Adrenal gland (tissue), 12 donors: ENCODE results near the gene ARHGAP25. TPM values are rescaled to one million over a fixed set of nuclear protein-coding genes. Genes with fewer than 3 reads are reported as not detected.
A peak's percentile ranks its signal among the peaks of the same experiment; 100 is the strongest.

Experiments
- DNase-seq, 7 donors: peaks; one replicate each; pipeline ENCODE4 v3.0.0-alpha.2; 2019 to 2020
- H3K27ac ChIP-seq, 5 donors: fragments of 200-600 bp; sonication (generic) in 4 of 5; 1 replicate in 3 of 5; 2 replicates in 2 of 5; pipeline versions ENCODE4 v1.5.1 to v1.8.0; 2016 to 2020; ENCODE audit warnings: mild to moderate bottlenecking in 1 of 5
- H3K27me3 ChIP-seq: fragments of 200-600 bp; 2 replicates; pipeline ENCODE4 v1.8.0; 2021
- H3K36me3 ChIP-seq, 2 donors: fragments of 200-600 bp; replicated peaks in 1 of 2; 1 replicate in 1 of 2; 2 replicates in 1 of 2; pipeline versions ENCODE4 v1.5.1 to v1.8.0; 2018 to 2022
- H3K4me1 ChIP-seq, 2 donors: fragments of 200-600 bp; replicated peaks in 1 of 2; 1 replicate in 1 of 2; 2 replicates in 1 of 2; pipeline versions ENCODE4 v1.5.1 to v1.8.0; 2018 to 2021
- H3K4me3 ChIP-seq, 4 donors: fragments of 200-600 bp; sonication (generic) in 3 of 4; one replicate each; pipeline ENCODE4 v1.5.1; 2016 to 2018
- H3K9me3 ChIP-seq, 3 donors: fragments of 200-600 bp; sonication (generic) in 1 of 3; replicated peaks in 1 of 3; 1 replicate in 2 of 3; 2 replicates in 1 of 3; pipeline versions ENCODE4 v1.5.1 to v1.8.0; 2016 to 2021
- POLR2A ChIP-seq, 2 donors: fragments of 450-650 bp; IDR thresholded peaks; one replicate each; pipeline ENCODE4 v1.6.1; 2017; ENCODE audit warnings: antibody characterized with exemption in 2 of 2, mild to moderate bottlenecking in 2 of 2, moderate library complexity in 1 of 2
- WGBS, 4 donors: extraction: QIAGEN DNeasy Blood & Tissue Kit in 2 of 4; methylation state at CpG; one replicate each; pipeline versions ENCODE4 v1.1.5 to v1.1.7; 2013 to 2017; 5-methylcytosine and 5-hydroxymethylcytosine counted together
- intact Hi-C, 2 donors: fragments of 100-400 bp; cut with DNase I; formaldehyde crosslinking; loops; one replicate each; pipeline versions ENCODE4 v1.14.1 to v1.15.0; 2022 to 2023
- polyA plus RNA-seq, 3 donors: library from polyadenylated mRNA; stranded (reverse); fragments of 200-250 nt in 2 of 3; fragments of 350-450 nt in 1 of 3; fragmentation: Illumina TruSeq in 1 of 3; extraction: RNeasy Lipid Tissue Mini Kit (QIAGEN cat#74804) in 1 of 3; gene quantifications; one replicate each; pipeline ENCODE4 v1.2.3, GENCODE V29; 2013 to 2014
- total RNA-seq, 9 donors: library from RNA; depleted of rRNA in 4 of 9; stranded (reverse); fragments of >200 nt in 4 of 9; fragments of 120-200 nt in 1 of 9; fragmentation: NEBNext Ultra II Directional in 1 of 9; extraction: Animal tissue kit (Norgen Biotek cat#: 25700) in 1 of 9; gene quantifications; one replicate each; pipeline versions ENCODE4 v1.1.0 to v1.2.4, GENCODE V29; 2013 to 2023
- TF ChIP-seq, protein P1 (sequence below), 6 experiments: fragments of 450-650 bp in 4 of 6; fragments of 200-600 bp in 2 of 6; sonication (generic) in 1 of 6; IDR thresholded peaks; 1 replicate in 5 of 6; 2 replicates in 1 of 6; pipeline versions ENCODE4 v1.5.1 to v1.8.0; 2016 to 2021; ENCODE audit warnings: antibody characterized with exemption in 6 of 6, mild to moderate bottlenecking in 2 of 6, moderate library complexity in 1 of 6
- donor health status: healthy with polysubstance abuse.
- donor health status: Bipolar disorder and iron deficiency.
- donor health status: DM: yes; HTN: yes; CAD: no.
- donor health status: DM: no; HTN: no; CAD: no.
- donor health status: DM: no; HTN: no; CAD: no.
- donor health status: DM: yes; HTN: yes; CAD: no.

Gene ARHGAP25
- total and polyA plus RNA-seq, 12 donors: 5.5 to 17.6 (median 10.6) TPM

DNA sequence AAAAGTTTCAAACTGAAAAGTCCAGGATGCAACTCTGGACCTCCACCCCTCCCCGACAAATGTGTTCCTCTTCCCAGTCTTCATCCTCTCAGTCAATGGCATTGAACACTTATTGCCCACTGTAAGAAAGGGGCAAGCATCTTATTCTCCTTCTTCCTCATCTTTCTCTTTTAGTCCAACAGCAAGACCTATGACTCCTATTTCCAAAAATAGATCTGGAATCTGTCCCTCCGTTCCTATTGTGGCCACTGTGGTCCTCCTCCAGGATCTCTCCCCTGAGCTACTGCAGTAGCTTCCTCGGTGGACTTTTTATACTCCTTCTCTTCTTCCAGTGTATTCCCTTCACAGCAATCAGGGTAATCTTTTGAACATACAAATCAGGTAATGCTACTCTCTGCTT lies 28.0 kb upstream of the ARHGAP25 start:
- WGBS, 4 donors: 67 to 82% (median 73%) methylated on average over 2 to 3 of the region's 3 CpGs
- intact Hi-C loops: loop anchor here in 1 of 2 donors (10.0 kb wide), 1 partner anchor 242 kb away; the partner anchor contains the start of genes APLF and FBXO48
- no peaks in the 10 kb centered on the region for H3K36me3 ChIP-seq
- H3K27ac ChIP-seq: no peak overlapping the region
- H3K4me3 ChIP-seq: no peak overlapping the region
- H3K9me3 ChIP-seq: no peaks in the 10 kb centered on the region
- H3K27me3 ChIP-seq: no peaks in the 10 kb centered on the region
- no peaks in the 10 kb centered on the region for H3K4me1 ChIP-seq
- DNase-seq: no peak
- TF ChIP-seq POLR2A (IDR thresholded peaks at IDR 0.05): no peak
- TF ChIP-seq, protein P1, sequence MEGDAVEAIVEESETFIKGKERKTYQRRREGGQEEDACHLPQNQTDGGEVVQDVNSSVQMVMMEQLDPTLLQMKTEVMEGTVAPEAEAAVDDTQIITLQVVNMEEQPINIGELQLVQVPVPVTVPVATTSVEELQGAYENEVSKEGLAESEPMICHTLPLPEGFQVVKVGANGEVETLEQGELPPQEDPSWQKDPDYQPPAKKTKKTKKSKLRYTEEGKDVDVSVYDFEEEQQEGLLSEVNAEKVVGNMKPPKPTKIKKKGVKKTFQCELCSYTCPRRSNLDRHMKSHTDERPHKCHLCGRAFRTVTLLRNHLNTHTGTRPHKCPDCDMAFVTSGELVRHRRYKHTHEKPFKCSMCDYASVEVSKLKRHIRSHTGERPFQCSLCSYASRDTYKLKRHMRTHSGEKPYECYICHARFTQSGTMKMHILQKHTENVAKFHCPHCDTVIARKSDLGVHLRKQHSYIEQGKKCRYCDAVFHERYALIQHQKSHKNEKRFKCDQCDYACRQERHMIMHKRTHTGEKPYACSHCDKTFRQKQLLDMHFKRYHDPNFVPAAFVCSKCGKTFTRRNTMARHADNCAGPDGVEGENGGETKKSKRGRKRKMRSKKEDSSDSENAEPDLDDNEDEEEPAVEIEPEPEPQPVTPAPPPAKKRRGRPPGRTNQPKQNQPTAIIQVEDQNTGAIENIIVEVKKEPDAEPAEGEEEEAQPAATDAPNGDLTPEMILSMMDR (IDR thresholded peaks at IDR 0.05): no peak

DNA sequence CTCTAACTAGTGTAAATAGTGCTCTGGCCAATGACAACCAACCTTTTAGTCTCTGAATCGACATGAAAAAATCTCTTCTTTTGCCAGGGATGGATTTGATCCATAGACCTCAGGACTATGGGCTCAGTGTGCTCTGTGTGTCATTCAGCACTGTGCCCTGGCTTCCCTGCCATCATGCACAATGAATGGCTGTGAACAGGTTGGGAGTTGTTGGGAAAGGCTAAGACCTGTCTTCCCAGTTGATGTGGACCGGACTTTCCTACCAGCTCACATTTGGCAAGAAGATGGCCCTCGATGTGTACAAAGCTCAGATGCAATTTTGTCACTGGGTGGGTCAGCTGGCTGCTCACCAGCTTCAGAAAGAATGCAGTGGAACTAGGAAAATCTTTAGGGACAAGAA lies 26.0 kb upstream of the ARHGAP25 start:
- DNase-seq: no peak

DNA sequence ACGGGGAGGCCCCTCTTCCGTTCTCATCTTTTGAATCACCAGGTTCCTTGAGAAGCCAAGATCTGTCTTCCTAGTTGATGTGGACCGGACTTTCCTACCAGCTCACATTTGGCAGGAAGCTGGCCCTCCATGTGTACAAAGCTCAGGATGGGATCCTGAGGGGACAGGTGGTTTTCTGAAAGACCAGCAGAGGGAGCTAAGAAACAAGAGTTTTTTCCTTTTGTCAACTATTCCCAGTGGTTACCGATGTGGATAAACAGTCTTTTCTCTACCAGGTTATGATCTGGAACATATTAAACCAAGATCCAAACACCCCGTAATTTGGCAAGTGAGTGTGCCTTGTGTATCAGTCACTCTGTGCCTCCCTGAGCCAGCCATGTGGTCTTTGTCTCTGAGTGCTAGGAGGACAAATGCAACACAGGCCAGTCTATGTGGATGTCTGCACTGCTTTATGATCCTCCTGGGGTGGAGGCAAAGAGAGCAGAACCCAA lies 25.1 kb upstream of the ARHGAP25 start:
- no peak overlapping the region for H3K27ac ChIP-seq
- no peaks in the 10 kb centered on the region for H3K4me1 ChIP-seq
- intact Hi-C loops: loop anchor here in 1 of 2 donors (10.0 kb wide), 1 partner anchor 245 kb away; the partner anchor contains the start of genes APLF and FBXO48
- no peaks in the 10 kb centered on the region for H3K36me3 ChIP-seq
- TF ChIP-seq, protein P1 (IDR thresholded peaks at IDR 0.05): peak; percentile 51 to 78 (median 62)
- TF ChIP-seq POLR2A (IDR thresholded peaks at IDR 0.05): no peak
- WGBS, 4 donors: 4 to 17% (median 10%) methylated on average over 5 of the region's 5 CpGs
- no peaks in the 10 kb centered on the region for H3K9me3 ChIP-seq
- DNase-seq: peak in 3 of 7 donors; percentile 22 to 35 (median 22)
- no peaks in the 10 kb centered on the region for H3K27me3 ChIP-seq
- no peak overlapping the region for H3K4me3 ChIP-seq

More for the DNA sequence above, 26.0 kb upstream of the ARHGAP25 start:
- intact Hi-C loops: loop anchor here in 1 of 2 donors (10.0 kb wide), 1 partner anchor 244 kb away; the partner anchor contains the start of genes APLF and FBXO48
- no peaks in the 10 kb centered on the region for H3K9me3 ChIP-seq
- TF ChIP-seq POLR2A (IDR thresholded peaks at IDR 0.05): no peak
- TF ChIP-seq, protein P1 (IDR thresholded peaks at IDR 0.05): no peak
- H3K27ac ChIP-seq: no peak overlapping the region
- WGBS, 4 donors: 60 to 65% (median 63%) methylated on average over 3 of the region's 3 CpGs
- H3K4me3 ChIP-seq: no peak overlapping the region
- H3K4me1 ChIP-seq: no peaks in the 10 kb centered on the region
- no peaks in the 10 kb centered on the region for H3K36me3 ChIP-seq
- H3K27me3 ChIP-seq: no peaks in the 10 kb centered on the region

DNA sequence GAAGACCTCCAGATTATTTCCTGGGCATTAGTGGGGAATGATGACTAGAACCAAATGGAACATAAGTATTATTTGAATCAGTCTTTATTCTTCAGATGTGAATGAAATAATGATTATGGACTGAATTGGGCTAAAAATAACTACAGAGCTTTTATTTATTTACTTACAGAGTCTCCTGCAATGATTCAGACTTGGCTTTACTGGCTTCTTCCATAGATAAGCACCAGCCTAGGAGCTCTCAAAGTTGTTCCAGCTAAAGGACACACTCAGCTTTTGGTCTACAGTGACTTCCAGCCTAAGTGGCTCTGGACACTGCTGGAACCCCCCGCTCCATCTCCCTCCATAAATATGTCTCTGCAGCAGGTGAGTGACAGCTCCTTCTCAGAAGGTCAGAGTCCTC lies 24.3 kb upstream of the ARHGAP25 start:
- H3K27ac ChIP-seq: no peak overlapping the region
- intact Hi-C loops: loop anchor here in 1 of 2 donors (5.0 to 10.0 kb wide), 2 partner anchors 212 to 246 kb away; partner anchors contain the start of genes APLF and FBXO48
- DNase-seq: no peak
- H3K9me3 ChIP-seq: no peaks in the 10 kb centered on the region
- no peak overlapping the region for H3K4me3 ChIP-seq
- H3K36me3 ChIP-seq: no peaks in the 10 kb centered on the region
- H3K27me3 ChIP-seq: no peaks in the 10 kb centered on the region
- TF ChIP-seq, protein P1 (IDR thresholded peaks at IDR 0.05): no peak
- WGBS, 4 donors: 60 to 100% (median 89%) methylated on average over 1 of the region's 1 CpG
- peaks cover 0 to 2% of the 10 kb centered on the region in 2 donors for H3K4me1 ChIP-seq
